EH (cell line): Measurements from ENCODE around the gene IL17RE.
"Not testable (repeated sequence)": the region's sequence is repeated elsewhere in the genome, so short reads cannot be mapped to it uniquely, and the experiment has no call there.

Source experiments
- DNase-seq: peaks from one replicate; pipeline ENCODE4 v3.0.0-alpha.2; 2015; ENCODE audit warnings: low read depth

Gene IL17RE

GRCh38 chr3:9881441-9881840 is 21.2 kb upstream of the IL17RE start:
- DNase-seq: no peak

- DNase-seq: peak; percentile 82
These were observed 18.7 kb upstream of the IL17RE start for GRCh38 chr3:9883706-9884554.

GRCh38 chr3:9884555-9885165 is 18.0 kb upstream of the IL17RE start:
- DNase-seq: peak; percentile 95

GRCh38 chr3:9886328-9886727 is 16.3 kb upstream of the IL17RE start:
- DNase-seq: no peak

- no peak for DNase-seq
These were observed 15.2 kb upstream of the IL17RE start for GRCh38 chr3:9887480-9887879.

- DNase-seq: peak; percentile 18
These were observed 14.1 kb upstream of the IL17RE start for GRCh38 chr3:9888540-9888939.

GRCh38 chr3:9889405-9889804 is 13.2 kb upstream of the IL17RE start:
- no peak for DNase-seq

GRCh38 chr3:9890249-9891071 is 12.2 kb upstream of the IL17RE start, which contains the start of gene JAGN1:
Gene JAGN1, plus strand, starts transcription at chr3:9890610. Its CDS starts 113 bp downstream, at chr3:9890723.
- peak; percentile 87 for DNase-seq

GRCh38 chr3:9891072-9891622 is 11.5 kb upstream of the IL17RE start:
- DNase-seq: no peak

- no peak for DNase-seq
These were observed 8.9 kb upstream of the IL17RE start for GRCh38 chr3:9893739-9894138.

GRCh38 chr3:9895715-9896114 is 6.9 kb upstream of the IL17RE start:
- not testable (repeated sequence) for DNase-seq

GRCh38 chr3:9896755-9897407 is 5.8 kb upstream of the IL17RE start:
- not testable (repeated sequence) for DNase-seq

GRCh38 chr3:9897408-9898372 is 5.0 kb upstream of the IL17RE start:
- peak; percentile 41 for DNase-seq

- DNase-seq: no peak
These were observed 4.0 kb upstream of the IL17RE start for GRCh38 chr3:9898467-9899241.

GRCh38 chr3:9899289-9899791 is 3.3 kb upstream of the IL17RE start:
- no peak for DNase-seq

- not testable (repeated sequence) for DNase-seq
These were observed 1.7 kb upstream of the IL17RE start for GRCh38 chr3:9900965-9901415.

- no peak for DNase-seq
These were observed 681 bp upstream of the IL17RE start for GRCh38 chr3:9901967-9902366.

GRCh38 chr3:9903238-9903624 is 583 bp downstream of the IL17RE start:
- DNase-seq: peak; percentile 74

- no peak for DNase-seq
These were observed 1.3 kb downstream of the IL17RE start for GRCh38 chr3:9903904-9904303.
